ENCODE data around the gene LRFN4.

Gene LRFN4

GRCh38 chr11:66892911-66893310, 36.0 kb downstream of the LRFN4 start:
- H3K27ac ChIP-seq: no peak overlapping the region
- no peak for TF ChIP-seq CTCF (IDR thresholded peaks at IDR 0.05)
- no peak for TF ChIP-seq ZFX (IDR thresholded peaks at IDR 0.05; ENCODE audit: borderline replicate concordance)

GRCh38 chr11:66894141-66894540, 37.3 kb downstream of the LRFN4 start:
- H3K27ac ChIP-seq: no peak overlapping the region
- TF ChIP-seq CTCF (IDR thresholded peaks at IDR 0.05) (no peak), ZFX (IDR thresholded peaks at IDR 0.05; ENCODE audit: borderline replicate concordance) (no peak)

GRCh38 chr11:66901964-66902390, 45.1 kb downstream of the LRFN4 start:
- no peak for TF ChIP-seq CTCF (IDR thresholded peaks at IDR 0.05)
- TF ChIP-seq ZFX (IDR thresholded peaks at IDR 0.05; ENCODE audit: borderline replicate concordance): no peak
- H3K27ac ChIP-seq: no peak overlapping the region

- H3K27ac ChIP-seq: no peak overlapping the region
- TF ChIP-seq CTCF (IDR thresholded peaks at IDR 0.05): no peak
- TF ChIP-seq ZFX (IDR thresholded peaks at IDR 0.05; ENCODE audit: borderline replicate concordance): no peak
Observed at GRCh38 chr11:66902486-66903177, 45.8 kb downstream of the LRFN4 start.

GRCh38 chr11:66904055-66904454, 47.2 kb downstream of the LRFN4 start:
- H3K27ac ChIP-seq: peak overlapping the region; percentile 52
- TF ChIP-seq ZFX (IDR thresholded peaks at IDR 0.05; ENCODE audit: borderline replicate concordance) (no peak), CTCF (IDR thresholded peaks at IDR 0.05) (no peak)

GRCh38 chr11:66904561-66904960, 47.7 kb downstream of the LRFN4 start:
- TF ChIP-seq ZFX (IDR thresholded peaks at IDR 0.05; ENCODE audit: borderline replicate concordance): no peak
- no peak for TF ChIP-seq CTCF (IDR thresholded peaks at IDR 0.05)
- H3K27ac ChIP-seq: peak overlapping the region; percentile 52

GRCh38 chr11:66904981-66905521, 48.2 kb downstream of the LRFN4 start:
- peak overlapping the region; percentile 52 for H3K27ac ChIP-seq
- TF ChIP-seq ZFX (IDR thresholded peaks at IDR 0.05; ENCODE audit: borderline replicate concordance) (no peak), CTCF (IDR thresholded peaks at IDR 0.05) (no peak)
